ENCODE results near the gene SLC6A8.

DNA sequence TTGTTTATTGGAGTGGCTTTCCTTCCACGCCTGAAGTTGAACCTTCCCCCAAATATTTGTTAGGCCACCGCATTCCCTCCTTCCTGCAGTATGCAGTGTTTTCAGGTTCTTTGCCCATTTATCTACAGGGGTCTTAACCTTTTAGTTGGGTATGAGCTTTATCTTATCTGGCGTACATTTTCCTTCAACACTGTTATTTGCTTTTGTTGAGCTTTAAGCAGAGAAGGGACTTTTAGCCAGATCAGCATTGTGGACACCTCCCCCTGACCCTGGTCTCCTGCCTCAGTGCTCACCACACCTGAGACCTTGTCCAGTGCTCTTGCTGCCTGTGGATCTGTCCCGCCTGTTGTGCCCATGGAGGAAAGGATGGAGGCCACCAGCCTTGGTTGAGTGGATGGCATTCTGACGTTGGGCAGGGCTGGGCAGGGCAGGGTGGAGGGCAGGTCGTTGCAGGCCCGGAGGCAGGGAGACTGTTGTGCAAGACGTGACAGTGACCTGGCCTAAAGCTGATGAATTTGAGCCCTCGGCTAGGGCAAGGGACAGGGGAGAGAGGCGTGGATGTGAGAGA is 41.7 kb upstream of the SLC6A8 start:
- TF ChIP-seq POLR2A (IDR thresholded peaks at IDR 0.05; ENCODE audit: extremely low read depth, insufficient read length): no peak
- TF ChIP-seq, protein P1, sequence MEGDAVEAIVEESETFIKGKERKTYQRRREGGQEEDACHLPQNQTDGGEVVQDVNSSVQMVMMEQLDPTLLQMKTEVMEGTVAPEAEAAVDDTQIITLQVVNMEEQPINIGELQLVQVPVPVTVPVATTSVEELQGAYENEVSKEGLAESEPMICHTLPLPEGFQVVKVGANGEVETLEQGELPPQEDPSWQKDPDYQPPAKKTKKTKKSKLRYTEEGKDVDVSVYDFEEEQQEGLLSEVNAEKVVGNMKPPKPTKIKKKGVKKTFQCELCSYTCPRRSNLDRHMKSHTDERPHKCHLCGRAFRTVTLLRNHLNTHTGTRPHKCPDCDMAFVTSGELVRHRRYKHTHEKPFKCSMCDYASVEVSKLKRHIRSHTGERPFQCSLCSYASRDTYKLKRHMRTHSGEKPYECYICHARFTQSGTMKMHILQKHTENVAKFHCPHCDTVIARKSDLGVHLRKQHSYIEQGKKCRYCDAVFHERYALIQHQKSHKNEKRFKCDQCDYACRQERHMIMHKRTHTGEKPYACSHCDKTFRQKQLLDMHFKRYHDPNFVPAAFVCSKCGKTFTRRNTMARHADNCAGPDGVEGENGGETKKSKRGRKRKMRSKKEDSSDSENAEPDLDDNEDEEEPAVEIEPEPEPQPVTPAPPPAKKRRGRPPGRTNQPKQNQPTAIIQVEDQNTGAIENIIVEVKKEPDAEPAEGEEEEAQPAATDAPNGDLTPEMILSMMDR (IDR thresholded peaks at IDR 0.05; ENCODE audit: low read depth, low read length): no peak
